ENCODE measurements around the gene BACE1-AS. TPM values are rescaled to one million over a fixed set of nuclear protein-coding genes. Genes with fewer than 3 reads are reported as not detected.
"Not testable (repeated sequence)": the region's sequence is repeated elsewhere in the genome, so short reads cannot be mapped to it uniquely, and the experiment has no call there.

The BACE1-AS gene
- total and polyA plus RNA-seq, 4 donors, result 6.3 to 24.7 (median 15.8) TPM

DNA sequence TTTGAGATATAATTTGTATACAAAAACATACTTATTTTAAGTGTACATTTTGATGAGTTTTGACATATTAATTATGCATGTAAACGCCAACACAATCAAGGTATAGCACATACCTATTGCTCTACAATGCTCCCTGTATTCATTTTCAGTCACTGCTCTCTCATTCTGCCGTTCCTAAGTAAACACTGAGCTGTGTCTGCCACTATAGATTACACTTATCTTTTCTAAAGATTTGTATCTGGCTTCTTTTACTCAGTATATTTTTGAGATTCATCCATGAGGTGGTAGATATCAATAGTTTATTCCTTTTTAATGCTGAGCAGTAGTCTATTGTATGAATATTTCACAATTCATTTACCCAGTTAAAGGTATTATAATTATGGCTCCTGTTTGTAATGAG lies 25.4 kb upstream of the BACE1-AS start:
- H3K27ac ChIP-seq (ENCODE audit: low read depth, low read length), result no peak overlapping the region
- no CpG with 5 or more reads among the region's 2 CpGs for WGBS (ENCODE audit: insufficient coverage)
- H3K4me3 ChIP-seq (ENCODE audit: low read depth, low read length), result no peak overlapping the region
- H3K9me3 ChIP-seq (ENCODE audit: control insufficient read depth, insufficient read depth, low read length), result no peaks in the 10 kb centered on the region
- H3K4me1 ChIP-seq (ENCODE audit: control insufficient read depth, insufficient read depth, low read length), result no peaks in the 10 kb centered on the region
- no peak for DNase-seq (ENCODE audit: low read depth in 4 of 6, low spot score in 6 of 6)
- no peaks in the 10 kb centered on the region for H3K27me3 ChIP-seq (ENCODE audit: control insufficient read depth, insufficient read depth, low read length)
- H3K36me3 ChIP-seq (ENCODE audit: control insufficient read depth, insufficient read depth, low read length), result peaks cover 39% of the 10 kb centered on the region

DNA sequence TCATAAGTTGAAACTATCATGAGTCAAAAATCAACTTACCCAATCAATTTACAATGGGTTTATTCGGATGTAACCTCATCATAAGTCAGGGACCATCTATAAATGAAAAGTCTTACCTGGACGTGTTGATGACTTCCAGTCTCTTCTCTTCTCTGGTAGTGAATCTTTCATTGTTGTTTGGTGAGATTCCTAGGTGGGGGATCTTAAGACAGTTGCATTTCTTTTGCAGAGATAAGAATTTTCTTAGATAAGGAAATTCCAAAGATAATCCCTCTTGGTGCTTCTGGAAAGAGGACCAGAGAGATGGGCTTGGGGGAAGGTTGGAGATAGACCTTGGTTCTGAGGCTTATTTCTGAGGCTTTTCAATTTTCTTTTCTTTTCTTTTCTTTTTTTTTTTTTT lies 21.3 kb upstream of the BACE1-AS start:
- Histone ChIP-seq H3K4me1 (ENCODE audit: control insufficient read depth, insufficient read depth, low read length) (no peaks in the 10 kb centered on the region), H3K9me3 (ENCODE audit: control insufficient read depth, insufficient read depth, low read length) (no peaks in the 10 kb centered on the region), H3K4me3 (ENCODE audit: low read depth, low read length) (no peak overlapping the region), H3K27me3 (ENCODE audit: control insufficient read depth, insufficient read depth, low read length) (no peaks in the 10 kb centered on the region), H3K36me3 (ENCODE audit: control insufficient read depth, insufficient read depth, low read length) (peaks cover 16% of the 10 kb centered on the region), H3K27ac (ENCODE audit: low read depth, low read length) (no peak overlapping the region)
- DNase-seq (ENCODE audit: low read depth in 4 of 6, low spot score in 6 of 6), result no peak
- no CpG with 5 or more reads among the region's 2 CpGs for WGBS (ENCODE audit: insufficient coverage)

DNA sequence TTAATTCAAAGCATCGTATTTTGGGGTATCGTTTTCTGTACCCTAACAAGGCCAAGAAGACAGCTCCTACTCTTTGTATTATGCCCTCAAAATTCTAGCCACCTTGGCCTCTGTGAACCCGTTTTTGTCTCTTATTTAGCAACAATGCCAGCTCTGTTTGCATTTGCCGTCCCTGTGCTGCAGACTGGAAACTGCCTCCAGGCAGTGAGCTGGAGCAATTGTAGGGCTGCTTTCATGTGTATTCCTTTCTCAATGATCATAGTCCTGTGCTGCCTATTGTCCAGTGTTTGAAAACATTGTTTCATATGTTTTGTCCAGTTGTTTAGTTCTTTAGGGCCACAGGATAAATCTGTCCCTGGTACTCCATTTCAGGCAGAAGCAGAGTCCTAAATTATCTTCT lies 19.9 kb upstream of the BACE1-AS start:
- Histone ChIP-seq H3K9me3 (ENCODE audit: control insufficient read depth, insufficient read depth, low read length) (no peaks in the 10 kb centered on the region), H3K36me3 (ENCODE audit: control insufficient read depth, insufficient read depth, low read length) (peaks cover 16% of the 10 kb centered on the region), H3K4me3 (ENCODE audit: low read depth, low read length) (no peak overlapping the region), H3K27ac (ENCODE audit: low read depth, low read length) (no peak overlapping the region), H3K27me3 (ENCODE audit: control insufficient read depth, insufficient read depth, low read length) (no peaks in the 10 kb centered on the region), H3K4me1 (ENCODE audit: control insufficient read depth, insufficient read depth, low read length) (no peaks in the 10 kb centered on the region)
- no peak for DNase-seq (ENCODE audit: low read depth in 4 of 6, low spot score in 6 of 6)
- WGBS (ENCODE audit: insufficient coverage), result 73% methylated on average over 4 of the region's 4 CpGs

GRCh38 chr11:117272175-117272574 lies 19.0 kb upstream of the BACE1-AS start:
- H3K4me1 ChIP-seq (ENCODE audit: control insufficient read depth, insufficient read depth, low read length); DNase-seq (ENCODE audit: low read depth in 4 of 6, low spot score in 6 of 6); H3K9me3 ChIP-seq (ENCODE audit: control insufficient read depth, insufficient read depth, low read length); H3K27me3 ChIP-seq (ENCODE audit: control insufficient read depth, insufficient read depth, low read length); H3K27ac ChIP-seq (ENCODE audit: low read depth, low read length); H3K4me3 ChIP-seq (ENCODE audit: low read depth, low read length): not testable (repeated sequence)
- WGBS (ENCODE audit: insufficient coverage), result 94% methylated on average over 3 of the region's 5 CpGs
- peaks cover 14% of the 10 kb centered on the region for H3K36me3 ChIP-seq (ENCODE audit: control insufficient read depth, insufficient read depth, low read length)

DNA sequence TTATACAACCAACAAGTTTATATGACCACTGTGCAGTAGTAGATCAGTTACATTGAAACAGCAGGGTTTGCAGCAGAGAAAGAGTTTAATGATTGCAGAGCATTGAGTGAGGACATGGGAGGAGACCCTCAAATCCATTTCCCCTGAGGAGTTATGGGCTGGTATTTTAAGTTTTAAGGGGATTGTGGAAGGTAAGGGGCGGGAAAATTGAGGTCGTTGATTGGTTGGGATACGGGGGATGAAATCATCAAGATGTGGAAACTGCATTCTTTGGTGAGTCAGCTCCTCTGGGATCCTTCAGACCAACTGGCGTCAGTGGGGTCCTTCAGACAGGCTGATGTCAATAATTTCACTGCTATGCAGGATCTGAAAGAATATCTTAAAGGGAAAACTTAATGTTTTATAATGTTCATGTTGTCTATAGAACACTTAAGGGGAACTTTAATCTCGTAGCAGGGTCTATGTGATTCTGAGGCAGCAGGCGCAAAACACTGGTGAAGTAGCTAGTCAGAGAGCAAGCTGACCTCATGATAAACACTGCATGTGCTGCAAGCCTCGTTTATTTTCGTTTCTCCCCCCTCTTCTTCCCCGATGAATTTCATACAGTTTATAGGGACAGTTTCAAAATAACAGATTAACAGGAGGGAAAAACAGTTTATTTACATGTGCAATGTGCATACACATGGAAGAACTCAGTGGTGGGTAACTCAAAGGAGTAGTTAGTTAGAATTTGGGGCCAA lies 17.4 kb upstream of the BACE1-AS start:
- Histone ChIP-seq H3K27ac (ENCODE audit: low read depth, low read length) (no peak overlapping the region), H3K36me3 (ENCODE audit: control insufficient read depth, insufficient read depth, low read length) (peaks cover 17% of the 10 kb centered on the region), H3K4me3 (ENCODE audit: low read depth, low read length) (no peak overlapping the region), H3K9me3 (ENCODE audit: control insufficient read depth, insufficient read depth, low read length) (no peaks in the 10 kb centered on the region), H3K27me3 (ENCODE audit: control insufficient read depth, insufficient read depth, low read length) (no peaks in the 10 kb centered on the region), H3K4me1 (ENCODE audit: control insufficient read depth, insufficient read depth, low read length) (no peaks in the 10 kb centered on the region)
- no peak for DNase-seq (ENCODE audit: low read depth in 4 of 6, low spot score in 6 of 6)
- WGBS (ENCODE audit: insufficient coverage), result 88% methylated on average over 6 of the region's 9 CpGs

GRCh38 chr11:117278347-117278746 lies 12.8 kb upstream of the BACE1-AS start:
- 60% methylated on average over 1 of the region's 2 CpGs for WGBS (ENCODE audit: insufficient coverage)
- Histone ChIP-seq H3K27me3 (ENCODE audit: control insufficient read depth, insufficient read depth, low read length) (no peaks in the 10 kb centered on the region), H3K4me1 (ENCODE audit: control insufficient read depth, insufficient read depth, low read length) (no peaks in the 10 kb centered on the region), H3K36me3 (ENCODE audit: control insufficient read depth, insufficient read depth, low read length) (peaks cover 38% of the 10 kb centered on the region), H3K4me3 (ENCODE audit: low read depth, low read length) (no peak overlapping the region), H3K9me3 (ENCODE audit: control insufficient read depth, insufficient read depth, low read length) (no peaks in the 10 kb centered on the region), H3K27ac (ENCODE audit: low read depth, low read length) (no peak overlapping the region)
- no peak for DNase-seq (ENCODE audit: low read depth in 4 of 6, low spot score in 6 of 6)

DNA sequence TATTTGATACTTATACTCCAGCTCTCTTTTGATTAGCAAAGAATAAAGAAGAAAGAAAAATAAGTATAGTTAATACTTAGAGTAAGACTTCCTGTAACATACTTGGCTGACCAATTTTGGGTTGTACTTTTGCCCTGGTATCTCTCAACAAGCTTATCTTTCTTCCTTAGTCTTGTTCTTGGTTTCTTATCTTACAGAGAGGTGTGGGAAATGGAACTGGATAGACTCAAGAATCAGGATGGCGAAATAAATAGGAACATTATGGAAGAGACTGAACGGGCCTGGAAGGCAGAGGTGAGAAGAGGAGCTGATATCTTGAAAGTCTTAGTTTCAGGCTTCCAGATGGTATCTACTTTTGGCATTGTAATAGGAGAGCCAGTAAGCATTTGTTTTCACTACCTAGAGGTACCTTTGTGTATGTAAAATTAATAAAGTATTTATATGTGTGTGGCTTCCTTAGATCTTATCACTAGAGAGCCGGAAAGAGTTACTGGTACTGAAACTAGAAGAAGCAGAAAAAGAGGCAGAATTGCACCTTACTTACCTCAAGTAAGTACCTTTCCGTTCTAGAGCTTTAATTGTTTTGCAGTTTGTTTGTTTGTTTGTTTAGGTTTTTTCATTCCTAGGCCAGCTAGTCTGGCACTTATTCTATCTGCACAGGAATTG lies 11.3 kb upstream of the BACE1-AS start:
- Histone ChIP-seq H3K4me3 (ENCODE audit: low read depth, low read length) (no peak overlapping the region), H3K27me3 (ENCODE audit: control insufficient read depth, insufficient read depth, low read length) (no peaks in the 10 kb centered on the region), H3K4me1 (ENCODE audit: control insufficient read depth, insufficient read depth, low read length) (no peaks in the 10 kb centered on the region), H3K36me3 (ENCODE audit: control insufficient read depth, insufficient read depth, low read length) (peaks cover 44% of the 10 kb centered on the region), H3K27ac (ENCODE audit: low read depth, low read length) (no peak overlapping the region), H3K9me3 (ENCODE audit: control insufficient read depth, insufficient read depth, low read length) (no peaks in the 10 kb centered on the region)
- whole genome bisulfite sequencing (ENCODE audit: insufficient coverage), result 94% methylated on average over 2 of the region's 4 CpGs
- DNase-seq (ENCODE audit: low read depth in 4 of 6, low spot score in 6 of 6), result no peak

DNA sequence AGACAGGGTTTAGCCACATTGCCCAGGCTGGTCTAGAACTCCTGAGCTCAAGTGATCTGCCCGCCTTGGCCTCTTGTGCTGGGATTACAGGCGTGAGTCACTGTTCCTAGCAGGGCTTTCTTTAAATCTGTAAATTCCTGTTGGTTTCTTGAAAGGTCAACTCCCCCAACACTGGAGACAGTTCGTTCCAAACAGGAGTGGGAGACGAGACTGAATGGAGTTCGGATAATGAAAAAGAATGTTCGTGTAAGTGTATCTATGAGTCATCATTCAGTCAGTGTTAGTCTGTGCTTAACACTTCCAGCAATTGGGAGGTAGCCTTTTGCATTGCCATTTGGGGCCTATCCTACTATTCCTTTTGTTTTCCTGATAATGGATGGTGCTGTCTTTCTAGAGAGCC lies 10.0 kb upstream of the BACE1-AS start:
- Histone ChIP-seq H3K9me3 (ENCODE audit: control insufficient read depth, insufficient read depth, low read length) (no peaks in the 10 kb centered on the region), H3K27me3 (ENCODE audit: control insufficient read depth, insufficient read depth, low read length) (no peaks in the 10 kb centered on the region), H3K4me3 (ENCODE audit: low read depth, low read length) (no peak overlapping the region), H3K4me1 (ENCODE audit: control insufficient read depth, insufficient read depth, low read length) (no peaks in the 10 kb centered on the region), H3K36me3 (ENCODE audit: control insufficient read depth, insufficient read depth, low read length) (peaks cover 44% of the 10 kb centered on the region), H3K27ac (ENCODE audit: low read depth, low read length) (no peak overlapping the region)
- no peak for DNase-seq (ENCODE audit: low read depth in 4 of 6, low spot score in 6 of 6)
- 100% methylated on average over 2 of the region's 6 CpGs for WGBS (ENCODE audit: insufficient coverage)

DNA sequence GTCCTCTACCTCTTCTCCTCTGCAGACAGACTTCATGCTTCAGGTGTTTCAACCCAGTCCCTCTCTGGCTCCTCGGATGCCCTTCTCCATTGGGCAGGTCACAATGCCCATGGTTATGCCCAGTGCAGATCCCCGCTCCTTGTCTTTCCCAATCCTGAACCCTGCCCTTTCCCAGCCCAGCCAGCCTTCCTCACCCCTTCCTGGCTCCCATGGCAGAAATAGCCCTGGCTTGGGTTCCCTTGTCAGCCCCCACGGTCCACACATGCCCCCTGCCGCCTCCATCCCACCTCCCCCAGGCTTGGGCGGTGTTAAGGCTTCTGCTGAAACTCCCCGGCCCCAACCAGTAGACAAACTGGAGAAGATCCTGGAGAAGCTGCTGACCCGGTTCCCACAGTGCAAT lies 9.3 kb upstream of the BACE1-AS start:
- Histone ChIP-seq H3K9me3 (ENCODE audit: control insufficient read depth, insufficient read depth, low read length) (no peaks in the 10 kb centered on the region), H3K27ac (ENCODE audit: low read depth, low read length) (no peak overlapping the region), H3K27me3 (ENCODE audit: control insufficient read depth, insufficient read depth, low read length) (no peaks in the 10 kb centered on the region), H3K36me3 (ENCODE audit: control insufficient read depth, insufficient read depth, low read length) (peaks cover 43% of the 10 kb centered on the region), H3K4me3 (ENCODE audit: low read depth, low read length) (no peak overlapping the region), H3K4me1 (ENCODE audit: control insufficient read depth, insufficient read depth, low read length) (no peaks in the 10 kb centered on the region)
- no peak for DNase-seq (ENCODE audit: low read depth in 4 of 6, low spot score in 6 of 6)
- WGBS (ENCODE audit: insufficient coverage), result 98% methylated on average over 7 of the region's 7 CpGs

DNA sequence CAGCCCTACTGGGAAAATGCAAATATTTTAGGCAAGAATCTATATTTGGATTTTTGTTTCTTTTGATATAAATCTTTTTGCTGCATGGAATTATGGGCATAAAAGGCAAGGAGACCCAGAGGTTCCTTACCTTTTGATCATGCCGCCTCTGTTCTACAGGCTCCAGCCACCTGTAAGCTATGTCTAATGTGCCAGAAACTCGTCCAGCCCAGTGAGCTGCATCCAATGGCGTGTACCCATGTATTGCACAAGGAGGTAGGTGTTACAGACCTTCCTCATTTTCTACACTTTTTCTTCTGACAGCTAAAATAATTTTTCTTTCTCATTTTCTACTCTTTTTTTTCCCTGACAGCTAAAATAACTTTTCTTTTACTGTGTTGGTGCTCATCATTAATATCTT lies 8.2 kb upstream of the BACE1-AS start:
- 100% methylated on average over 1 of the region's 3 CpGs for WGBS (ENCODE audit: insufficient coverage)
- H3K27ac ChIP-seq (ENCODE audit: low read depth, low read length), result no peak overlapping the region
- H3K4me1 ChIP-seq (ENCODE audit: control insufficient read depth, insufficient read depth, low read length), result no peaks in the 10 kb centered on the region
- no peaks in the 10 kb centered on the region for H3K27me3 ChIP-seq (ENCODE audit: control insufficient read depth, insufficient read depth, low read length)
- no peak for DNase-seq (ENCODE audit: low read depth in 4 of 6, low spot score in 6 of 6)
- peaks cover 40% of the 10 kb centered on the region for H3K36me3 ChIP-seq (ENCODE audit: control insufficient read depth, insufficient read depth, low read length)
- no peaks in the 10 kb centered on the region for H3K9me3 ChIP-seq (ENCODE audit: control insufficient read depth, insufficient read depth, low read length)
- no peak overlapping the region for H3K4me3 ChIP-seq (ENCODE audit: low read depth, low read length)
